HEK293 (cell line): ENCODE data around the gene MBP.

Experiments used
- CTCF ChIA-PET: fragments of 350-600 bp; formaldehyde crosslinking; extraction: SDS; loops from one replicate; lab custom pipeline; 2021; ENCODE audit warnings: antibody characterized with exemption; lab: Yijun Ruan, JAX
- POLR2A ChIA-PET: fragments of 300-600 bp; formaldehyde crosslinking; extraction: SDS; loops from one replicate; lab custom pipeline; 2020; ENCODE audit warnings: antibody characterized with exemption, inconsistent platforms; lab: Yijun Ruan, JAX
- H3K27ac ChIP-seq: fragments of 200-500 bp; sonication (Bioruptor generic); 2 replicates; pipeline ENCODE4 v1.5.1; 2014; ENCODE audit warnings: low read depth, low read length, control low read depth, inconsistent platforms; ENCODE audit errors: extremely low read depth
- H3K36me3 ChIP-seq, 2 experiments: fragments of 200-500 bp in 1 of 2; sonication (Bioruptor generic) in 1 of 2; 1 replicate in 1 of 2; 2 replicates in 1 of 2; pipeline ENCODE4 v1.5.1; 2014 to 2017; ENCODE audit warnings: inconsistent platforms in 2 of 2, low read length in 2 of 2; ENCODE audit not compliant: control insufficient read depth in 2 of 2, insufficient read depth in 1 of 2
- H3K4me1 ChIP-seq: fragments of 200-500 bp; sonication (Bioruptor generic); 2 replicates; pipeline ENCODE4 v1.5.1; 2014; ENCODE audit warnings: mild to moderate bottlenecking, low read length, inconsistent platforms; ENCODE audit not compliant: control insufficient read depth, insufficient read depth
- H3K4me3 ChIP-seq: 2 replicates; pipeline ENCODE4 v1.5.1; 2011; ENCODE audit warnings: low read depth, mild to moderate bottlenecking, control low read depth, low read length, moderate library complexity
- H3K9me3 ChIP-seq: fragments of 200-500 bp; sonication (Bioruptor generic); 2 replicates; pipeline ENCODE4 v1.5.1; 2014; ENCODE audit warnings: low read depth, low read length, inconsistent platforms; ENCODE audit not compliant: control insufficient read depth, insufficient read depth
- BCL11A ChIP-seq: fragments of 450-650 bp; formaldehyde crosslinking; IDR thresholded peaks from 2 replicates; pipeline ENCODE4 v1.5.1; 2016; ENCODE audit warnings: low read depth, missing biosample characterization, missing genetic modification characterization
- BCL11B ChIP-seq: fragments of 450-650 bp; formaldehyde crosslinking; IDR thresholded peaks from 2 replicates; pipeline ENCODE4 v1.5.1; 2016; ENCODE audit warnings: low read depth, missing biosample characterization, missing genetic modification characterization
- GLIS1 ChIP-seq: fragments of 450-650 bp; formaldehyde crosslinking; IDR thresholded peaks from 2 replicates; pipeline ENCODE4 v1.5.1; 2016; ENCODE audit warnings: missing biosample characterization, missing genetic modification characterization
- MEIS1 ChIP-seq: sonication (generic); formaldehyde crosslinking; IDR thresholded peaks from 2 replicates; pipeline ENCODE4 v1.8.1; 2022; ENCODE audit warnings: missing genetic modification reagents, mild to moderate bottlenecking, borderline replicate concordance
- SP2 ChIP-seq: fragments of 450-650 bp; formaldehyde crosslinking; IDR thresholded peaks from 2 replicates; pipeline ENCODE4 v1.5.1; 2016; ENCODE audit warnings: missing biosample characterization, missing genetic modification characterization
- TSHZ1 ChIP-seq: fragments of 450-650 bp; formaldehyde crosslinking; IDR thresholded peaks from 2 replicates; pipeline ENCODE4 v1.5.1; 2016; ENCODE audit warnings: missing biosample characterization, missing genetic modification characterization, borderline replicate concordance
- ZBTB8A ChIP-seq: fragments of 450-650 bp; formaldehyde crosslinking; IDR thresholded peaks from 2 replicates; pipeline ENCODE4 v1.5.1; 2016; ENCODE audit warnings: missing biosample characterization, missing genetic modification characterization
- ZNF132 ChIP-seq: fragments of 450-650 bp; formaldehyde crosslinking; IDR thresholded peaks from 2 replicates; pipeline ENCODE4 v1.5.1; 2017; ENCODE audit warnings: missing biosample characterization, missing genetic modification characterization, borderline replicate concordance
- ZNF146 ChIP-seq: fragments of 450-650 bp; formaldehyde crosslinking; IDR thresholded peaks from 2 replicates; pipeline ENCODE4 v1.5.1; 2016; ENCODE audit warnings: missing biosample characterization, missing genetic modification characterization
- ZNF184 ChIP-seq: fragments of 450-650 bp; IDR thresholded peaks from 2 replicates; pipeline ENCODE4 v1.5.1; 2018; ENCODE audit warnings: missing biosample characterization, mild to moderate bottlenecking, missing genetic modification characterization
- ZNF221 ChIP-seq: fragments of 450-650 bp; formaldehyde crosslinking; IDR thresholded peaks from 2 replicates; pipeline ENCODE4 v1.5.1; 2017; ENCODE audit warnings: missing biosample characterization, missing genetic modification characterization, borderline replicate concordance
- ZNF292 ChIP-seq: fragments of 450-650 bp; formaldehyde crosslinking; IDR thresholded peaks from 2 replicates; pipeline ENCODE4 v1.5.1; 2016; ENCODE audit warnings: low read depth, missing biosample characterization, missing genetic modification characterization, borderline replicate concordance
- ZNF354C ChIP-seq: fragments of 450-650 bp; formaldehyde crosslinking; IDR thresholded peaks from 2 replicates; pipeline ENCODE4 v1.5.1; 2016; ENCODE audit warnings: missing biosample characterization, missing genetic modification characterization, low read depth, borderline replicate concordance
- ZNF37A ChIP-seq: fragments of 450-650 bp; IDR thresholded peaks from 2 replicates; pipeline ENCODE4 v1.5.1; 2018; ENCODE audit warnings: missing biosample characterization, missing genetic modification characterization
- ZNF48 ChIP-seq: fragments of 450-650 bp; formaldehyde crosslinking; IDR thresholded peaks from 2 replicates; pipeline ENCODE4 v1.5.1; 2016; ENCODE audit warnings: missing biosample characterization, missing genetic modification characterization
- ZNF514 ChIP-seq: fragments of 450-650 bp; formaldehyde crosslinking; IDR thresholded peaks from 2 replicates; pipeline ENCODE4 v1.5.1; 2016; ENCODE audit warnings: missing biosample characterization, missing genetic modification characterization
- ZNF518A ChIP-seq: fragments of 450-650 bp; formaldehyde crosslinking; conservative IDR thresholded peaks from 2 replicates; pipeline ENCODE4 v1.5.1; 2016; ENCODE audit warnings: low read depth, missing biosample characterization, missing genetic modification characterization
- ZNF549 ChIP-seq: fragments of 450-650 bp; IDR thresholded peaks from 2 replicates; pipeline ENCODE4 v1.5.1; 2018; ENCODE audit warnings: missing biosample characterization, missing genetic modification characterization, mild to moderate bottlenecking, inconsistent platforms, moderate library complexity
- ZNF600 ChIP-seq: fragments of 450-650 bp; formaldehyde crosslinking; IDR thresholded peaks from 2 replicates; pipeline ENCODE4 v1.5.1; 2016; ENCODE audit warnings: missing biosample characterization, missing genetic modification characterization
- ZNF660 ChIP-seq: fragments of 450-650 bp; IDR thresholded peaks from 2 replicates; pipeline ENCODE4 v1.5.1; 2018; ENCODE audit warnings: missing biosample characterization, mild to moderate bottlenecking, missing genetic modification characterization
- ZNF704 ChIP-seq: fragments of 450-650 bp; formaldehyde crosslinking; IDR thresholded peaks from 2 replicates; pipeline ENCODE4 v1.5.1; 2016; ENCODE audit warnings: missing biosample characterization, missing genetic modification characterization
- ZNF830 ChIP-seq: fragments of 450-650 bp; IDR thresholded peaks from 2 replicates; pipeline ENCODE4 v1.5.0; 2018; ENCODE audit warnings: missing biosample characterization, missing genetic modification characterization, low read depth, mild to moderate bottlenecking, moderate library complexity

The MBP gene

GRCh38 chr18:77009675-77010074, 122.9 kb downstream of the MBP start:
- ChIA-PET POLR2A (no interaction called here), CTCF (interaction anchor here (0.7 to 4.5 kb wide), 3 partner anchors 9 to 209 kb away, joined by 4 to 40 read pairs (median 6); no protein-coding TSS in a partner anchor)
- Histone ChIP-seq H3K4me3 (no peak overlapping the region), H3K9me3 (no peaks in the 10 kb centered on the region), H3K36me3 (no peaks in the 10 kb centered on the region), H3K27ac (no peak overlapping the region), H3K4me1 (no peaks in the 10 kb centered on the region)
- TF ChIP-seq ZNF354C (no peak), TSHZ1 (no peak), ZNF704 (no peak), ZBTB8A (tag by site-specific recombination) (no peak), ZNF830 (tag by site-specific recombination) (no peak), ZNF37A (no peak)

GRCh38 chr18:77008576-77009315, 123.8 kb downstream of the MBP start:
- POLR2A ChIA-PET: no interaction called here
- Histone ChIP-seq H3K4me1 (no peaks in the 10 kb centered on the region), H3K36me3 (no peaks in the 10 kb centered on the region), H3K9me3 (no peaks in the 10 kb centered on the region), H3K4me3 (no peak overlapping the region), H3K27ac (no peak overlapping the region)
- CTCF ChIA-PET: interaction anchor here (0.6 to 1.2 kb wide), 3 partner anchors 8 to 176 kb away, joined by 3 to 6 read pairs (median 3); no protein-coding TSS in a partner anchor
- no peak for TF ChIP-seq ZNF514
- TF ChIP-seq ZNF146 (tag by site-specific recombination): no peak
- no peak for TF ChIP-seq ZNF830 (tag by site-specific recombination)
- TF ChIP-seq ZNF132 (tag by site-specific recombination): no peak
- TF ChIP-seq ZNF518A (tag by site-specific recombination): no peak
- TF ChIP-seq GLIS1 (tag by site-specific recombination): no peak
- TF ChIP-seq SP2 (tag by site-specific recombination): no peak
- no peak for TF ChIP-seq BCL11A (tag by site-specific recombination)
- no peak for TF ChIP-seq ZNF292 (tag by site-specific recombination)
- no peak for TF ChIP-seq ZNF549 (tag by site-specific recombination)
- no peak for TF ChIP-seq BCL11B (tag by site-specific recombination)
- no peak for TF ChIP-seq ZNF600
- TF ChIP-seq ZNF184 (tag by site-specific recombination): no peak
- no peak for TF ChIP-seq MEIS1 (CRISPR knock-in tag)
- TF ChIP-seq ZNF221: no peak
- TF ChIP-seq ZNF48 (tag by site-specific recombination): no peak
- TF ChIP-seq ZNF660 (tag by site-specific recombination): no peak
